ENCODE measurements around the gene COL4A3. TPM values are rescaled to one million over a fixed set of nuclear protein-coding genes. Genes with fewer than 3 reads are reported as not detected.

The COL4A3 gene
- total RNA-seq, 2 donors from 2014 or later = 0.30 to 0.42 TPM

- no peak overlapping the region for H3K9ac ChIP-seq (ENCODE audit: low read depth in 2 of 2, low read length in 2 of 2)
- no peak overlapping the region for H3K4me3 ChIP-seq
- DNase-seq = no peak
- no peaks in the 10 kb centered on the region for H3K9me3 ChIP-seq
- intact Hi-C loops (cut with DNase I) = no loop called here
- H3K27me3 ChIP-seq = no peaks in the 10 kb centered on the region
- no peak for TF ChIP-seq CTCF (IDR thresholded peaks at IDR 0.05)
- H3K36me3 ChIP-seq = no peaks in the 10 kb centered on the region
- no peak overlapping the region for H3K27ac ChIP-seq
- no peaks in the 10 kb centered on the region for H3K4me1 ChIP-seq
Measured at GRCh38 chr2:227311861-227312506, 147.6 kb downstream of the COL4A3 start.

DNA sequence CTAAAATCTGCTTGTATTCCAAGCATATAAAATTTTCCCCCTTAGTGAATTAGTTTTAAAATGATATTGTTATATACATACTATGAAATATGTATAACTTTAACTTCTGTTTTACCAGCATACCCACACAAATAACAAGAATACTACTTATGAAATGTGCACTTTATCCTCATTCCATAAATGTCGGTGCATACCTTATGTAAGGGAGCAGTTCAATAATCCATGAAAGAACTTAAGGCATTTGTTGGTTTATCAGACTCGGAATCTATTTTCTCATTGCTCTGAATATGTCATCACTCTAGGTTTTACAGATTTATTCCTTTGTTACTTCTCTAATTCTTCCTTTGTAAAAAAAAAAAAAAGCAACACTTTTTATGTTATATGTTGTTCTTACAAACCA, 148.2 kb downstream of the COL4A3 start:
- Histone ChIP-seq H3K4me3 (no peak overlapping the region), H3K27me3 (no peaks in the 10 kb centered on the region), H3K9me3 (no peaks in the 10 kb centered on the region), H3K4me1 (no peaks in the 10 kb centered on the region), H3K36me3 (no peaks in the 10 kb centered on the region), H3K9ac (ENCODE audit: low read depth in 2 of 2, low read length in 2 of 2) (no peak overlapping the region), H3K27ac (no peak overlapping the region)
- no peak for TF ChIP-seq CTCF (IDR thresholded peaks at IDR 0.05)
- DNase-seq = no peak
- intact Hi-C loops (cut with DNase I) = no loop called here

DNA sequence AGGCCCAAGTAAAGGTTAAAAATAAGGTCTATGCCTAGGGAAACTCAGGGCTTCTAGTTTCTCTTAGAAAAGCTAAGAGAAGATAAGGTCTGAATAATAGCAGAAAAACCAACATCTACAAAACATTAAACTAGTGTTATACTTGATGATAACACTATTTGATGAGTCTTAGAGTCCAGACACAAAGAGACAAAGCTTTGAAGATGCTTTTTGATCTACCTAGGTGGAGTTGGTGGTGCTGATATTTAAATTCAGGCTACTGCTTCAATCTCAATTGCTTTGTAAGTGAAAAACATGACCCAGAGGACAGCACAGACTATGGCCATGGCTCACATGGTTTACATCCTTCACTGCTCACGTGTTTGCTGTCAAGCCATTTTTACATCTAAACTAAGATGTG, 148.9 kb downstream of the COL4A3 start:
- no peaks in the 10 kb centered on the region for H3K27me3 ChIP-seq
- TF ChIP-seq CTCF (IDR thresholded peaks at IDR 0.05) = no peak
- no peak for DNase-seq
- H3K27ac ChIP-seq = no peak overlapping the region
- H3K4me1 ChIP-seq = no peaks in the 10 kb centered on the region
- no peaks in the 10 kb centered on the region for H3K9me3 ChIP-seq
- H3K4me3 ChIP-seq = no peak overlapping the region
- intact Hi-C loops (cut with DNase I) = no loop called here
- H3K36me3 ChIP-seq = no peaks in the 10 kb centered on the region
- H3K9ac ChIP-seq (ENCODE audit: low read depth in 2 of 2, low read length in 2 of 2) = no peak overlapping the region

- Histone ChIP-seq H3K9me3 (no peaks in the 10 kb centered on the region), H3K9ac (ENCODE audit: low read depth in 2 of 2, low read length in 2 of 2) (no peak overlapping the region), H3K27ac (no peak overlapping the region), H3K36me3 (no peaks in the 10 kb centered on the region), H3K4me1 (no peaks in the 10 kb centered on the region), H3K27me3 (no peaks in the 10 kb centered on the region), H3K4me3 (no peak overlapping the region)
- intact Hi-C loops (cut with DNase I) = no loop called here
- TF ChIP-seq CTCF (IDR thresholded peaks at IDR 0.05) = no peak
- DNase-seq = no peak
Measured at GRCh38 chr2:227317834-227318233, 153.4 kb downstream of the COL4A3 start.

DNA sequence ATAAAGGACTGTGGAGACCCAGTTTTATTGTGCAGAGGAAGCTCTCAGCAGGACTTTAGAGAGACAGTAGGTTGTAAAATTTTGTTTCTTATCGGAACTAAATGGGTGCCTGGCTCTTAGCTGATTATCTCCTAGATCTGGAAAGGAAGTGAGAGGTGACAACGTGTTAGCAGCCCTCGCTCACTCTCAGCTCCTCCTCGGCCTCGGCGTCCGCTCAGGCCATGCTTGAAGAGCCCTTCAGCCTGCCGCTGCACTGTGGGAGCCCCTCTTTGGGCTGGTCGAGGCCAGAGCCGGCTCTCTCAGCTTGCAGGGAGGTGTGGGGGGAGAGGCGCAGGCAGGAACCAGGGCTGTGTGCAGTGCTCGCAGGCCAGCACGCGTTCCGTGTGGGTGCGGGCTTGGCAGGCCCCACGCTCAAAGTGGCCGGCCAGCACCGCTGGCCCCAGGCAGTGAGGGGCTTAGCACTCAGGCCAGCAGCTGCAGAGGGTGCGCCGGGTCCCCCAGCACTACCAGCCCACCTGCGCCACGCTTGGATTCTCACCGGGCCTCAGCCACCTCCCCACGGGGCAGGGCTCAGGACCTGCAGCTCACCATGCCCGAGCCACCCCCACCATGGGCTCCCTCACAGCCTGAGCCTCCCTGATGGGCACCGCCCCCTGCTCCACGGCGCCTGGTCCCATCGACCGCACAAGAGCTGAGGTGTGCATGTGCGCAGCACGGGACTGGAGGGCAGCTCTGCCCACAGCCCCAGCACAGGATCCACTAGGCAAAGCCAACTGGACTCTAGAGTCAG, 156.1 kb downstream of the COL4A3 start:
- Histone ChIP-seq H3K4me1 (no peaks in the 10 kb centered on the region), H3K4me3 (no peak overlapping the region), H3K9me3 (no peaks in the 10 kb centered on the region), H3K36me3 (no peaks in the 10 kb centered on the region), H3K27ac (no peak overlapping the region), H3K27me3 (no peaks in the 10 kb centered on the region), H3K9ac (ENCODE audit: low read depth in 2 of 2, low read length in 2 of 2) (no peak overlapping the region)
- intact Hi-C loops (cut with DNase I) = no loop called here
- DNase-seq = no peak
- no peak for TF ChIP-seq CTCF (IDR thresholded peaks at IDR 0.05)

Measured in colonic mucosa (tissue), 4 donors.